ENCODE measurements around the gene NUDCD2.
"Not testable (repeated sequence)": the region's sequence is repeated elsewhere in the genome, so short reads cannot be mapped to it uniquely, and the experiment has no call there.

The NUDCD2 gene

GRCh38 chr5:163467682-163468081, 7.8 kb upstream of the NUDCD2 start:
- DNase-seq (ENCODE audit: low read depth in 2 of 2), result no peak

GRCh38 chr5:163463063-163463435, 3.1 kb upstream of the NUDCD2 start:
- no peak for DNase-seq (ENCODE audit: low read depth in 2 of 2)

GRCh38 chr5:163460562-163461171, 765 bp upstream of the NUDCD2 start, which contains the start of gene HMMR:
TSS of gene HMMR (plus strand) at chr5:163460632. CDS start at chr5:163460693, 61 bp downstream.
- DNase-seq (ENCODE audit: low read depth in 2 of 2), result no peak

GRCh38 chr5:163459462-163459818, 462 bp downstream of the NUDCD2 start:
- no peak for DNase-seq (ENCODE audit: low read depth in 2 of 2)

- DNase-seq (ENCODE audit: low read depth in 2 of 2), result no peak
Observed at GRCh38 chr5:163458778-163459385, 1.0 kb downstream of the NUDCD2 start.

GRCh38 chr5:163456840-163457239, 3.1 kb downstream of the NUDCD2 start:
- DNase-seq (ENCODE audit: low read depth in 2 of 2), result no peak

- DNase-seq (ENCODE audit: low read depth in 2 of 2), result no peak
Observed at GRCh38 chr5:163456029-163456589, 3.8 kb downstream of the NUDCD2 start.

GRCh38 chr5:163455406-163455805, 4.5 kb downstream of the NUDCD2 start:
- DNase-seq (ENCODE audit: low read depth in 2 of 2), result not testable (repeated sequence)

- DNase-seq (ENCODE audit: low read depth in 2 of 2), result no peak
Observed at GRCh38 chr5:163453705-163454104, 6.2 kb downstream of the NUDCD2 start.

- no peak for DNase-seq (ENCODE audit: low read depth in 2 of 2)
Observed at GRCh38 chr5:163451489-163451888, 8.4 kb downstream of the NUDCD2 start.

- no peak for DNase-seq (ENCODE audit: low read depth in 2 of 2)
Observed at GRCh38 chr5:163448491-163448890, 11.4 kb downstream of the NUDCD2 start.

GRCh38 chr5:163447875-163448274, 12.0 kb downstream of the NUDCD2 start:
- DNase-seq (ENCODE audit: low read depth in 2 of 2), result no peak

GRCh38 chr5:163447191-163447590, 12.7 kb downstream of the NUDCD2 start:
- no peak for DNase-seq (ENCODE audit: low read depth in 2 of 2)

GRCh38 chr5:163445345-163445744, 14.6 kb downstream of the NUDCD2 start:
- DNase-seq (ENCODE audit: low read depth in 2 of 2), result no peak

- no peak for DNase-seq (ENCODE audit: low read depth in 2 of 2)
Observed at GRCh38 chr5:163444526-163444925, 15.4 kb downstream of the NUDCD2 start.

- no peak for DNase-seq (ENCODE audit: low read depth in 2 of 2)
Observed at GRCh38 chr5:163440954-163441353, 18.9 kb downstream of the NUDCD2 start.

GRCh38 chr5:163439092-163439425, 20.8 kb downstream of the NUDCD2 start:
- DNase-seq (ENCODE audit: low read depth in 2 of 2), result no peak

GRCh38 chr5:163437309-163438182, 22.4 kb downstream of the NUDCD2 start, which contains the start of gene CCNG1:
TSS of gene CCNG1 (plus strand) at chr5:163437595. CDS start at chr5:163439257, 1,662 bp downstream.
- peak; percentile 89 to 90 for DNase-seq (ENCODE audit: low read depth in 2 of 2)

GRCh38 chr5:163437011-163437308, 22.9 kb downstream of the NUDCD2 start:
- no peak for DNase-seq (ENCODE audit: low read depth in 2 of 2)

GRCh38 chr5:163436515-163436914, 23.4 kb downstream of the NUDCD2 start:
- DNase-seq (ENCODE audit: low read depth in 2 of 2), result no peak

- DNase-seq (ENCODE audit: low read depth in 2 of 2), result no peak
Observed at GRCh38 chr5:163434401-163434866, 25.5 kb downstream of the NUDCD2 start.

GRCh38 chr5:163433271-163433670, 26.6 kb downstream of the NUDCD2 start:
- DNase-seq (ENCODE audit: low read depth in 2 of 2), result no peak

- no peak for DNase-seq (ENCODE audit: low read depth in 2 of 2)
Observed at GRCh38 chr5:163432544-163432943, 27.4 kb downstream of the NUDCD2 start.

Measured in fibroblast of skin of left biceps (primary cell).